Memory B cell (primary cell): ENCODE results near the gene GPT2.
"Not testable (repeated sequence)": the region's sequence is repeated elsewhere in the genome, so short reads cannot be mapped to it uniquely, and the experiment has no call there.

Experiments
- ATAC-seq: fragments of 150-1000 bp; cut with Tn5 transposase; 2 replicates; pipeline ENCODE4 v1.10.0; 2021; ENCODE audit warnings: low read depth, mild to moderate bottlenecking, moderate library complexity
- DNase-seq, 2 donors: peaks; one replicate each; pipeline ENCODE4 v3.0.0; 2022; ENCODE audit warnings: low spot score in 2 of 2
- H3K27ac Mint-ChIP-seq: one replicate; pipeline ENCODE4 v1.8.0; 2022; ENCODE audit warnings: mild to moderate bottlenecking, moderate library complexity, mixed read lengths
- H3K27me3 Mint-ChIP-seq: one replicate; pipeline ENCODE4 v1.8.0; 2022; ENCODE audit warnings: mixed read lengths
- H3K36me3 Mint-ChIP-seq: one replicate; pipeline ENCODE4 v1.8.0; 2022; ENCODE audit warnings: mild to moderate bottlenecking, mixed read lengths
- H3K4me1 Mint-ChIP-seq: one replicate; pipeline ENCODE4 v1.8.0; 2022; ENCODE audit warnings: mixed read lengths
- H3K4me3 Mint-ChIP-seq: one replicate; pipeline ENCODE4 v1.8.0; 2022; ENCODE audit warnings: mild to moderate bottlenecking, moderate library complexity, mixed read lengths
- H3K9me3 Mint-ChIP-seq: one replicate; pipeline ENCODE4 v1.8.0; 2022; ENCODE audit warnings: mixed read lengths

The GPT2 gene

DNA sequence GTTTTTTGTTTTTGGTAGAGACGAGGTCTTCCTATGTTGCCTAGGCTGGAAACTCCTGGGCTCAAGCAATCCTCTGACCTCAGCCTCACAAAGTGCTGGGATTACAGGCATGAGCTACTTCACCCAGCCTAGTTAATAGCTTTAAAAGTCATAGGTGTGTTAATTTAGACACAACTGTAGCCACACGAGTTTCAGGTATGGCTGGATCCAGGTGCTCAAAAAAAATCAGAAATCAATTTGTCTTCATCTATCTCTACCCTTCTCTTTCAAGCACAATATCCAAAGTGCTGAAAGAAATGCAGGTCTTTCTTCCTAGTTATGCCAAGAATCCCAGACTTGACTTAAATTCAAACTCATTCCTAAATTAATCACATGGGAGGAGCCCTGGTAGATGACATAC lies 29.3 kb upstream of the GPT2 start:
- H3K27me3 Mint-ChIP-seq: no peaks in the 10 kb centered on the region
- H3K27ac Mint-ChIP-seq: no peak overlapping the region
- H3K4me3 Mint-ChIP-seq: no peak overlapping the region
- peaks cover 12% of the 10 kb centered on the region for H3K4me1 Mint-ChIP-seq
- no peaks in the 10 kb centered on the region for H3K36me3 Mint-ChIP-seq
- DNase-seq (no peak), ATAC-seq (no peak)
- H3K9me3 Mint-ChIP-seq: no peaks in the 10 kb centered on the region

DNA sequence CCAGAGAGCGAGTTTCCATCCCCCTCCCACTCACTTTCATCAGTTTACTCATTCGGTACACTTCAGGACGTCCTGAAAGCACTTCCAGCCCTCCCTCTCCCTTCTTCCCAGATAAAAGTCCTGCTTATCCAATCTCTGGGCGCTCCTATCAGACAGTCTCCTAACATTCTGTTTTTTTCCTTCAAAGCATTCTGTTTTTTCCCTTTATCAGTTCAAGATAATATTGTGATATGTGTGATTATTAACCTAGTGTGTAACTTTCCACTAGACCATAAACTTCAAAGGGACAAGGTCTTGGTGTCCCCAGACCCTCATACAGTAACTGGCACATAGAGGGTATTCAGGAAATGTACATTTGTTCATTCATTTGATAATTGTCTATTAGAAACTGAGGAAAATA lies 28.8 kb upstream of the GPT2 start:
- H3K9me3 Mint-ChIP-seq: no peaks in the 10 kb centered on the region
- no peak overlapping the region for H3K27ac Mint-ChIP-seq
- H3K36me3 Mint-ChIP-seq: no peaks in the 10 kb centered on the region
- no peak for ATAC-seq
- H3K27me3 Mint-ChIP-seq: no peaks in the 10 kb centered on the region
- no peak overlapping the region for H3K4me3 Mint-ChIP-seq
- DNase-seq: no peak
- H3K4me1 Mint-ChIP-seq: peaks cover 12% of the 10 kb centered on the region

DNA sequence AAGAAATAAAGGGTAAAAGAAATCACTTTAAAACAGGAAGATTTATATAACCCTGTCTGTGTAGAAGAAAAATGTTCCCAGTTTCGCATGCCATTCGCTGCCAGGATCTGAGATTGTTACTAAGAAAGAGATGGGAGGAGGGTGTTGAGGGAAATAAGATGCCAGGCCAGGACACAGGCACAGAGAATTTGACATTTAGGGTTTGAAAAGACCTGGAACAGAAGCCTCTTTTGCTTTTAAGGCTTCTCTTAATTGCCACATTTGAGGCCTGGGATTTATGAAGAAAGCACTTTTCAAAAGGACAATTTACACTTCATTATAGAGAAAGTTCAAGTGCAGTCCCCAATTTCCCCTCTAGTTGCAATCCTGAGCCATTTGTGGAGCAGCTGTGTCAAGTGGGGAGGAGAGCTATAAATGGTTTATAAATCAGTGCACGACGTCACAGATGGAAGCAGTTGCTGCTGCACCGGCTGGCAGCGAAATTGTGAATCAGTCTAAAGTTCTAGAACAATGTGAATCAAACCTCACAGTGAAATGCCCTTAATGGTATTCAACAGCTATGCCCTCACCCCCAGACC lies 26.7 kb upstream of the GPT2 start:
- Mint-ChIP-seq H3K9me3 (no peaks in the 10 kb centered on the region), H3K4me1 (peaks cover 4% of the 10 kb centered on the region), H3K27ac (no peak overlapping the region), H3K27me3 (no peaks in the 10 kb centered on the region), H3K4me3 (no peak overlapping the region), H3K36me3 (no peaks in the 10 kb centered on the region)
- ATAC-seq: peak; percentile 45
- no peak for DNase-seq

DNA sequence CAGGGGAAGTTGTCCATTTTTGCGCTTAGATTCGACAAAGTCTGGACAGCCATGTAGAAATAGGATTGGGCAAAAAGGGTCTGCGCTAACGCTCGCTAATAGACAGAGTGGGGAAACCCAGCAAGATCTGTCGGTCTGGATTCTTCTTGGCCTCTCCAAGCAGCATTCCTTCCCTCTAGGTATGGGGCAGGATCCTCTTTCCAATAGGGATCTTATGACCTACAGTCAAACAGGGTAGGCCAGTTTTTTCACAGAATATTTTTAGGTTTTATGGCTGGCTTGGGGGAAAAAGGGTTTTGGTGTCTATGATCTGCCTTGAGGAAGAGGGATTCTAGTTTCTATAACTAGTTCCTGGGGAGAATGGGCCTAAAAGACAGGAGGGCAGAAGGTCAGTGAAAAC lies 26.0 kb upstream of the GPT2 start:
- DNase-seq: no peak
- no peak overlapping the region for H3K4me3 Mint-ChIP-seq
- ATAC-seq: no peak
- no peaks in the 10 kb centered on the region for H3K27me3 Mint-ChIP-seq
- H3K27ac Mint-ChIP-seq: no peak overlapping the region
- H3K36me3 Mint-ChIP-seq: no peaks in the 10 kb centered on the region
- H3K9me3 Mint-ChIP-seq: peaks cover 2% of the 10 kb centered on the region
- peaks cover 5% of the 10 kb centered on the region for H3K4me1 Mint-ChIP-seq

DNA sequence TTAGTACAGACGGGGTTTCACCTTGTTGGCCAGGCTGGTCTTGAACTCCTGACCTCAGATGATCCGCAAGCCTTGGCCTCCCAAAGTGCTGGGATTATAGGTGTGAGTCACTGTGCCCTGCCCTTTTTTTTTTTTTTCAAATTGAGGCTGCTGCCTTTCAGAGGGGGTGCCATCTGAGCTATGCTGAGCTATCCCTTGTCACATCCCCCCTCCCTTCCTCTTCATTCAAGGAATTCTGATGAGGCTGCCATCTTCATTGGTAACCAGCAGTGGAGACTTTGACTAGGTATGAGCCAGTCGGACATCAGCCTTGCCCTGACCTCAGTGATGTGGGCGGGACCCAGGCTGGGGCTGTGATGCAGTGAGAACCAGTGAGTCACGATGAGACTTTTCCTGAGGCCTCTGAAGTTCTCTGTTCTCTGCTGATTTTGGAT lies 24.4 kb upstream of the GPT2 start:
- peaks cover 2% of the 10 kb centered on the region for H3K9me3 Mint-ChIP-seq
- no peak for ATAC-seq
- no peaks in the 10 kb centered on the region for H3K36me3 Mint-ChIP-seq
- no peak overlapping the region for H3K4me3 Mint-ChIP-seq
- H3K4me1 Mint-ChIP-seq: peaks cover 10% of the 10 kb centered on the region
- no peaks in the 10 kb centered on the region for H3K27me3 Mint-ChIP-seq
- H3K27ac Mint-ChIP-seq: no peak overlapping the region
- DNase-seq: no peak

DNA sequence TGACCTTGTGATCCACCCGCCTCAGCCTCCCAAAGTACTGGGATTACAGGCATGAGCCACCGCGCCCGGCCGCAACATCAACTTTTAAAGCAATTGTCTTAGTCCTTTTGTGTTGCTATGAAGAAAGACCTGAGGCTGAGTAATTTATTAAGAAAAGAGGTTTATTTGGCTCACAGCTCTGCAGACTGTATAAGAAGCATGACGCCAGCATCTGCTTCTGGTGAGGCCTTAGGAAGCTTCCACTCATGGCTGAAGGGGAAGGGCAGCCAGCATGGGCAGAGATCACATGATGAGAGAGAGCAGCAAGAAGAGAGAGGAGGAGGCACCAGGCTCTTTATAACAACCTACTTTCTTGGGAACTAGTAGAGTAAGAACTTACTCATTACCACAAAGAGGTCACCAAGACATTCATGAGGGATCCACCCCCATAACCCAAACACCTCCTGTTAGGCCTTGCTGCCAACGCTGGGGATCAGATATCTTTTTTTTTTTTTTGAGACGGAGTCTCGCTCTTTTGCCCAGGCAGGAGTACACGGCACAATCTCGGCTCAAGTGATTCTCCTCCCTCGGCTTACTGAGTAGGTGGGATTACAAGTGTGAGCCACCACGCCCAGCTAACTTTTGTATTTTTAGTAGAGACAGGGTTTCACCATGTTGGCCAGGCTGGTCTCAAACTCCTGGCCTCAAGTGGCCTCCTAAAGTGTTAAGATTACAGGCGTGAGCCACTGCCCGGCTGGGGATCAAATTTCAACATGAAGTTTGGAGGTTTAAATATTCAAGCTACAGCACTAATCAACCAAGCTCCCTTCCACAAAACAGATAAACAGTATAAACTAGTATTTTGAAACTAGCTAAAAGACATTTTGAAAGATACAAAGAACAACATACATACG lies 21.4 kb upstream of the GPT2 start:
- DNase-seq (no peak), ATAC-seq (no peak)
- H3K4me1 Mint-ChIP-seq: peaks cover 14% of the 10 kb centered on the region
- H3K27ac Mint-ChIP-seq: peak overlapping the region; percentile 6
- H3K4me3 Mint-ChIP-seq: no peak overlapping the region
- peaks cover 2% of the 10 kb centered on the region for H3K36me3 Mint-ChIP-seq
- H3K9me3 Mint-ChIP-seq: peaks cover 3% of the 10 kb centered on the region
- H3K27me3 Mint-ChIP-seq: no peaks in the 10 kb centered on the region

DNA sequence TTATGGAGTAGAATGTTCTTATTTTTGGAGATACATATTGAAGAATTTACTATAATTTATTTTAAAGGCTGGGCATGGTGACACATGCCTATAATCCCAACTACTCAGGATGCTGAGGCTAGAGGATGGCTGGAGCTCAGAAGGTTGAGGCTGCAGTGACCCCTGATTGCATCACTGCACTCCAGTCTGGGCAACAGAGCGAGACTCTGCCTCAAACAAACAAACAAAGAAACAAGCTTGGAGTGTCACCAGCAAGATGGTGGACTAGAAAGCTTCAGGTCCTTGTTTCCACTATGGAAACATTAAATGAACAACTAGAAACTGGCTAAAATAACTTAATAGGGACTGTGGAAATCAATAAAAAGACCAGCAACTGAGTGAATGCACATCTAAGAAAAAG lies 17.9 kb upstream of the GPT2 start:
- peaks cover 3% of the 10 kb centered on the region for H3K9me3 Mint-ChIP-seq
- H3K4me1 Mint-ChIP-seq: peaks cover 14% of the 10 kb centered on the region
- H3K27me3 Mint-ChIP-seq: no peaks in the 10 kb centered on the region
- ATAC-seq (no peak), DNase-seq (no peak)
- H3K27ac Mint-ChIP-seq: no peak overlapping the region
- no peak overlapping the region for H3K4me3 Mint-ChIP-seq
- peaks cover 2% of the 10 kb centered on the region for H3K36me3 Mint-ChIP-seq

DNA sequence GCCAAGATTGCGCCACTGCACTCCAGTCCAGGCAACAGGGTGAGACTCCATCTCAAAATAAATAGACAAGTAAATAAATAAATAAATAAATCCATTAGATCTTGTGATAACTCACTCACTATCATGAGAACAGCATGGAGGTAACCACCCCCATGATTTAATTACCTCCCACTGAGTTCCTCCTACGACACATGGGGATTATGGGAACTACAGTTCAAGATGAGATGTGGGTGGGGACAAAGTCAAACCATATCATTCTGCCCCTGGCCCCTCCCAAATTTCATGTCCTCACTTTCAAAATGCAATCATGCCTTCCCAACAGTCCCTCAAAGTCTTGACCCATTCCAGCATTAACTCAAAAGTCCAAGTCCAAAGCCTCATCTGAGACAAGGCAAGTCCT lies 16.7 kb upstream of the GPT2 start:
- not testable (repeated sequence) for ATAC-seq, H3K36me3 Mint-ChIP-seq, H3K9me3 Mint-ChIP-seq, H3K27me3 Mint-ChIP-seq, H3K4me3 Mint-ChIP-seq, H3K27ac Mint-ChIP-seq, DNase-seq
- H3K4me1 Mint-ChIP-seq: peaks cover 14% of the 10 kb centered on the region

DNA sequence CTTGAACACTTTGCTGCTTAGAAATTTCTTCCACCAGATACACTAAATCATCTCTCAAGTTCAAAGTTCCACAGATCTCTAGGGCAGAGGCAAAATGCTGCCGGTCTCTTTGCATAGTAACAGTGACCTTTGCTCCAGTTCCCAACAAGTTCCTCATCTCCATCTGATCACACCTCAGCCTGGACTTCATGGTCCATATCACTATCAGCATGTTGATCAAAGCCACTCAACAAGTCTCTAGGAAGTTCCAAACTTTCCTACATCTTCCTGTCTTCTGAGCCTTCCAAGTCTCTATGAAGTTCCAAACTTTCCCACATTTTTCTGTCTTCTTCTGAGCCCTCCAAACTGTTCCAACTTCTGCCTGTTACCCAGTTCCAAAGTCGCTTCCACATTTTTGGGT lies 15.3 kb upstream of the GPT2 start:
- ATAC-seq, H3K9me3 Mint-ChIP-seq, H3K36me3 Mint-ChIP-seq, DNase-seq, H3K27me3 Mint-ChIP-seq, H3K27ac Mint-ChIP-seq, H3K4me3 Mint-ChIP-seq: not testable (repeated sequence)
- peaks cover 12% of the 10 kb centered on the region for H3K4me1 Mint-ChIP-seq

DNA sequence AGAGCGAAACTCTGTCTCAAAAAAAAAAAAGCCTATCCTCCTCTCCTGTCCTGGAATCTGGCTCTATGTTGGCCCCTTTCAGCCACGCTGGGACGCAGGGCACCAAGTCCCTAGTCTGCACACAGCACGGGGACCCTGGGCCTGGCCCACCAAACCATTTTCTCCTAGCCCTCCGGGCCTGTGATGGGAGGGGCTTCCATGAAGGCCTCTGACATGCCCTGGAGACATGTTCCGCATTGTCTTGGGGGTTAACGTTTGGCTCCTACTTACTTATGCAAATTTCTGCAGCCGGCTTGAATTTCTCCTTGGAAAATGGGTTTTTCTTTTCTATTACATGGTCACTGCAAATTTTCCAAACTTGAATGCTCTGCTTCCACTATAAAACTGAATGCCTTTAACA lies 12.6 kb upstream of the GPT2 start:
- Mint-ChIP-seq H3K4me1 (peaks cover 4% of the 10 kb centered on the region), H3K36me3 (peaks cover 2% of the 10 kb centered on the region), H3K4me3 (no peak overlapping the region), H3K9me3 (peaks cover 1% of the 10 kb centered on the region), H3K27me3 (no peaks in the 10 kb centered on the region), H3K27ac (no peak overlapping the region)
- ATAC-seq (no peak), DNase-seq (no peak)

DNA sequence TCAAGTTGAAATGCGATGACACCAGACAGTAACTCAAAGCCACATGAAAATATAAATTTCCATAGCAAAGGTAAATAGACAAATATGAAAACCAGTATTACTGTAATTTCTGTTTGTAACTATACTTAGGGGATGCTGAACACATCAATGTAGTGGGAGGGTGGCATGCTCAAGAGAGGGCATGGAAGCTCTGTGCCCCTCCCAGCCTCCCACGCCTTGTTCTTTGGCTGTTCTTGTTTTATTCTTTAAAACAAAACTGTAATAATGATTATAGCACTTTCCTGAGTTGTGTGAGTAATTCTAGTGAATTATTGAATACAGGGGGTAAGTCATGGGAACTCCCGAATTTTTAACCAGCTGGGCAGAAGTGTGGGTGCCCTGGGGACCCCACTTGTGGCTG lies 11.0 kb upstream of the GPT2 start:
- Mint-ChIP-seq H3K27me3 (no peaks in the 10 kb centered on the region), H3K27ac (no peak overlapping the region), H3K9me3 (no peaks in the 10 kb centered on the region), H3K36me3 (no peaks in the 10 kb centered on the region), H3K4me3 (no peak overlapping the region), H3K4me1 (no peaks in the 10 kb centered on the region)
- ATAC-seq (no peak), DNase-seq (no peak)

DNA sequence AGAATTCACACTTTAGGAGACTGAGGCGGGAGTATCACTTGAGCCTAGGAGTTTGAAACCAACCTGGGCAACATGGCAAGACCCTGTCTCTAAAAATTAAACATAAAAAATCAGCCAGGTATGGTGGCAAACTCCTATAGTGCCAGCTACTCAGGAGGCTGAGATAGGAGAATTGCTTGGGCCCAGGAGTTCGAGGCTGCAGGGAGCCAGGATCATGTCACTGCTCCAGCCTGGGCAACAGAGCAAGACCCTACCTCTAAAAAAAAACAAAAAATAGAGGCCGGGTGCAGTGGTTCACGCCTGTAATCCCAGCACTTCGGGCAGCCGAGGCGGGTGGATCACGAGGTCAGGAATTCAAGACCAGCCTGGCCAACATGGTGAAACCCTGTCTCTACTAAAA lies 8.9 kb upstream of the GPT2 start:
- DNase-seq (no peak), ATAC-seq (no peak)
- Mint-ChIP-seq H3K4me3 (no peak overlapping the region), H3K27me3 (no peaks in the 10 kb centered on the region), H3K27ac (no peak overlapping the region), H3K36me3 (no peaks in the 10 kb centered on the region), H3K4me1 (no peaks in the 10 kb centered on the region), H3K9me3 (no peaks in the 10 kb centered on the region)

DNA sequence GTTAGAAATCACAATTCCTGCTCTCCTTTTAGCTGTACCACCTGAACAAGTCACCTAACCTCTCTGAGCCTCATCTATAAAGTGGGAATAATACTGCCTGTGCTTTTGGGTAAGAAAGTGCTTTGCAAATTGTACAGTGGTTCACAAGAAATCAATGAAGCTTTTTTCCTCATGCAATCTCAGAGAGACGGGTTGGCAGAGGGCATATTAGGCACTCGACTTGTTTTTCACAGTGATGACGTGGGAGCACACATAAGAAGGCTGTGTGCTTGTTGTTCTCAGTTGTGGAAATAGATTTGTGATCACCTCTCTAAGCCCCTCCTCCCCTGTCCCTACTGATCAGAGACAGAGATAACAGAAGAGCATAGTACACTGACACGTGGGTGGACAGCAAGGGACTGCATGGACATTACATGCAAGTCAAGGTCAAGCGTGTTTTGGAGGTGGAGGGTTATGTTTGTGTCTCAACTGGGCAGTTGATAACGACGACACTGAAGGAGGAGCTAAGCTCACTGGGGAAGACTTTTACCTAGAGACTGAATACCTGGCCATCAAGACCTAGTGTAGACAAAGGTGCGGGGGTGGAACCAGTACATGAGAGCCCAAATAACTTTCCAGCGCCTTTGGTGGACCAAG lies 1.7 kb upstream of the GPT2 start:
- DNase-seq (no peak), ATAC-seq (no peak)
- no peaks in the 10 kb centered on the region for H3K36me3 Mint-ChIP-seq

DNA sequence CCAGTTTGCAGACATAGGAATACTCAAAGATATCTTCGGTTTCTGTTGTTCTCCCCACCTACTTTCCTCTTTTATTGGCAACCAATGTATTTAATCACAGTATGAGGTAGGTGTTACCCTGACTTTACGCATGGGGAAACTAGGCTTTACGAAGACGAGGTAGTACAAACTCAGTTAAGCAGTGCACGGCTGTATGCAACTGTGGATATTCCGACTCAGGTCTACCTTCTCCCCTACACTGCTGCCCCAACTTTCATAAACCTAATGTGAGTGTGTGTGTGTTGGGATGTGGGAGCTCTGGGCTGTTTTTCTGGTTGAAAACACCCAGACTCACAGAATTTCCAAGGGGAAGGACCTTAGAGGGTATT lies 1.2 kb upstream of the GPT2 start:
- Mint-ChIP-seq H3K4me3 (peak overlapping the region; percentile 85), H3K4me1 (peaks cover 14% of the 10 kb centered on the region), H3K9me3 (no peaks in the 10 kb centered on the region), H3K27ac (no peak overlapping the region), H3K36me3 (no peaks in the 10 kb centered on the region), H3K27me3 (peaks cover 1% of the 10 kb centered on the region)
- DNase-seq (no peak), ATAC-seq (no peak)

More for the DNA sequence above, 1.7 kb upstream of the GPT2 start:
- Mint-ChIP-seq H3K4me3 (peak overlapping the region; percentile 85), H3K27me3 (peaks cover 1% of the 10 kb centered on the region), H3K27ac (no peak overlapping the region), H3K9me3 (no peaks in the 10 kb centered on the region), H3K4me1 (peaks cover 14% of the 10 kb centered on the region)
